ENCODE measurements around the gene RAPGEF6.

The RAPGEF6 gene

GRCh38 chr5:131637694-131638093 lies 2.7 kb upstream of the RAPGEF6 start:
- no peak overlapping the region for H3K9ac ChIP-seq (ENCODE audit: insufficient read length)
- no peak for DNase-seq (ENCODE audit: low read depth, low spot score)
- TF ChIP-seq EZH2 (IDR thresholded peaks at IDR 0.05) (no peak), POLR2AphosphoS5 (IDR thresholded peaks at IDR 0.05; ENCODE audit: borderline replicate concordance, low read depth, low read length) (no peak), FOXP2 (optimal IDR thresholded peaks at IDR 0.05; ENCODE audit: control extremely low read depth, extremely low read length, insufficient read depth) (no peak)
- H3K36me3 ChIP-seq (ENCODE audit: insufficient read depth, low read length), result no peaks in the 10 kb centered on the region
- no peak overlapping the region for H3K4me3 ChIP-seq
- H3K27ac ChIP-seq, result no peak overlapping the region; the same call in 1 of the 2 replicates
- H3K9me3 ChIP-seq (ENCODE audit: low read depth, low read length), result no peaks in the 10 kb centered on the region

DNA sequence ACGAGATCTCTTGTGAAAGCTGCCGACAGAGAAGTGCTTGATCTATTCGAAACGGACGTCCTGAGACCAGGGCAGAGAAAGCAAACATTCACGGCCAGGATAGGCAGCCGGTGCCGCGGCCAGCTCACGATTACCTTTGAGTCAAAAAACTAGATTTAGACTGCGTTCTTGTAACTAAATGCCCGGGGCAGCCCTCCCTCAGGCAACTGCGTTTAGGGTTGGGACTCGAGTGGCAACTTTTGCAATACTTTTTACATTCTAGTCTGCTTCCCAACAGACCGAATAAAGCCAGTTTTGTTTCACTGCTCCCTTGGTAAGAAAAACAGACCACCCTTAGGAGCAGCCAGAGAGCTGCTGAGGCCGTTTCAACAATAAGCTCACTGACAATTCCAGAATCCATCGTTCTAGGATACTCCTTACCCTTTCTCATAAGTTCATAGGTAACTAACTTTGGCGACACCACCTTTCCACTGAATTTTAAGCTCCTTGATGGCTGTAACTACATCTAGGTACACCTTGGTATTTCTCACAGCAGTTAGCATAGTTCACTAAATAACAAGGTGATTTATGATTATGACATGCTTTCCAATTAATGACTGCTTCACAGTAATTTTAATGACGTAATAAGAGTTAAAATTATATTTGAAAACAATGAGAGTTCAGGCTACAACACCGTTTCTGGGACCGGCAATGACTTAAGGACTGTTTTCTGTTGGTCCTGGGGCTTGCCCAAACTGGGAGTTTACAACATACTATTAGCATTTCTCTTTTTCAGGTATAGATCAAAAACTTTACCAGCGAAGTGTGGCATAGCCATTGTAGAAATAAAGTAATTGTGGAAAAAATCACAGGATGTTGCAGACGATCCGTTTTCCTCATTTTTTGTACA lies 899 bp upstream of the RAPGEF6 start:
- Histone ChIP-seq H3K36me3 (ENCODE audit: insufficient read depth, low read length) (no peaks in the 10 kb centered on the region), H3K27ac (peak overlapping the region; percentile 98), H3K9me3 (ENCODE audit: low read depth, low read length) (no peaks in the 10 kb centered on the region), H3K4me3 (peak overlapping the region; percentile 92), H3K9ac (ENCODE audit: insufficient read length) (peak overlapping the region; percentile 97)
- DNase-seq (ENCODE audit: low read depth, low spot score), result no peak
- no peak for TF ChIP-seq EZH2 (IDR thresholded peaks at IDR 0.05)
- TF ChIP-seq POLR2AphosphoS5 (IDR thresholded peaks at IDR 0.05; ENCODE audit: borderline replicate concordance, low read depth, low read length), result no peak
- no peak for TF ChIP-seq FOXP2 (optimal IDR thresholded peaks at IDR 0.05; ENCODE audit: control extremely low read depth, extremely low read length, insufficient read depth)

DNA sequence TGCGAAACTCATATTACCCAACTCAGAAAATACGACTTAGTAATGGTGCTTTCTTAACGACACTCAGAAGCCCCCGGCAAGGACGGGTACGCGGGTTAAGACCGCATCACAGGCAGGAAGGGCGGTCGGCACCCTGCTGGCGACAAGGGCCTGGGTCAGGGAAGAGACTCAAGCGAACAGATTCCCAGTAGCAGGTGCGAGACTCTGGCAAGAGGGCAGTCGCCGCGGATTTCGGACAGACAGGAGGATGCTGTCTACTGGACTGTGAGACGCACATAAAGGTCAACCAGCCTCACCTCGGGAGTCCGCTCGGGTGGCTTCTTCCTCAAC lies 398 bp downstream of the RAPGEF6 start:
- TF ChIP-seq FOXP2 (optimal IDR thresholded peaks at IDR 0.05; ENCODE audit: control extremely low read depth, extremely low read length, insufficient read depth), result no peak
- TF ChIP-seq EZH2 (IDR thresholded peaks at IDR 0.05), result no peak
- no peak for TF ChIP-seq POLR2AphosphoS5 (IDR thresholded peaks at IDR 0.05; ENCODE audit: borderline replicate concordance, low read depth, low read length)
- H3K9ac ChIP-seq (ENCODE audit: insufficient read length), result peak overlapping the region; percentile 94
- no peak for DNase-seq (ENCODE audit: low read depth, low spot score)
- no peaks in the 10 kb centered on the region for H3K9me3 ChIP-seq (ENCODE audit: low read depth, low read length)
- peak overlapping the region; percentile 92 for H3K4me3 ChIP-seq
- no peaks in the 10 kb centered on the region for H3K36me3 ChIP-seq (ENCODE audit: insufficient read depth, low read length)
- peak overlapping the region; percentile 83 for H3K27ac ChIP-seq

GRCh38 chr5:131634238-131634637 lies 791 bp downstream of the RAPGEF6 start:
- no peak for DNase-seq (ENCODE audit: low read depth, low spot score)
- no peaks in the 10 kb centered on the region for H3K36me3 ChIP-seq (ENCODE audit: insufficient read depth, low read length)
- TF ChIP-seq POLR2AphosphoS5 (IDR thresholded peaks at IDR 0.05; ENCODE audit: borderline replicate concordance, low read depth, low read length) (no peak), EZH2 (IDR thresholded peaks at IDR 0.05) (no peak), FOXP2 (optimal IDR thresholded peaks at IDR 0.05; ENCODE audit: control extremely low read depth, extremely low read length, insufficient read depth) (no peak)
- peak overlapping the region; percentile 94 for H3K9ac ChIP-seq (ENCODE audit: insufficient read length)
- peak overlapping the region; percentile 92 for H3K4me3 ChIP-seq
- H3K9me3 ChIP-seq (ENCODE audit: low read depth, low read length), result no peaks in the 10 kb centered on the region
- H3K27ac ChIP-seq, result peak overlapping the region; percentile 83; the same call in 1 of the 2 replicates

DNA sequence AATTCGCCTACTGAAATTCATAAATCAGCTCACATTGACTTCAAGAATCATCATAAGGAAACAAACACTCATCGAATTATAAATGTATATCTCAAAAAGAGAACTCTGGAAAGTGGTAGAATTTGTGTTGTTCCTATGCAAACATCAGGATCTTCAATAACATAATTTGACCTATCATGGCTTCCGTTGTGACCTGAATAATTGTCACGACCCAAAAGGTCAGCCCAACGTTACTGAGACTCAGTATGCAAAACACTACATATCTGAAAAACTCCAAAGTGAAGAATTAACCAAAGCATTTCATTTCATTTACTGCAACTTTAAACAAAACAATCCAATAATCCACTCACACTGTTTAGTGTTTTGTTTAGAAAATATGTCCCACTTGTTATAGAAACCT lies 1.2 kb downstream of the RAPGEF6 start:
- no peak for TF ChIP-seq POLR2AphosphoS5 (IDR thresholded peaks at IDR 0.05; ENCODE audit: borderline replicate concordance, low read depth, low read length)
- TF ChIP-seq FOXP2 (optimal IDR thresholded peaks at IDR 0.05; ENCODE audit: control extremely low read depth, extremely low read length, insufficient read depth), result no peak
- no peak for TF ChIP-seq EZH2 (IDR thresholded peaks at IDR 0.05)
- Histone ChIP-seq H3K36me3 (ENCODE audit: insufficient read depth, low read length) (no peaks in the 10 kb centered on the region), H3K9me3 (ENCODE audit: low read depth, low read length) (no peaks in the 10 kb centered on the region), H3K9ac (ENCODE audit: insufficient read length) (peak overlapping the region; percentile 94), H3K27ac (no peak overlapping the region), H3K4me3 (peak overlapping the region; percentile 92)
- no peak for DNase-seq (ENCODE audit: low read depth, low spot score)

DNA sequence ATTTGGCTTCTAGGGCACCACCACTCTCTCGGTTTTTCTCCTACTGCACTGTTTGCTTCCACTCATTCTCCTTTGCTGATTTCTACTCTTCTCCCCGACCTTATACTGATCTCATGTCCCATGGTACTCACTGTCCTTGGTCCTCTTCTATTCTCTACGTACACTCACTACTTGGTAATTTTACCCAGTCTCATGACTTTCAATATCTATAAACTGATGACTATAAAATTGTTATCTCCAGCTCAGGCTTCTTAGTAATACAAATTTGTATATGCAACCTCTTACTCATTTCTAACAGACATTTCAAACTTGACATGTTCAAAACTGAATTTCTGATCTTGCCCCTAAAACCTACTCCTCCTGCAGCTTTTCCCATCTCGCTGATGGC lies 4.1 kb downstream of the RAPGEF6 start:
- H3K4me3 ChIP-seq, result no peak overlapping the region
- no peak overlapping the region for H3K27ac ChIP-seq

DNA sequence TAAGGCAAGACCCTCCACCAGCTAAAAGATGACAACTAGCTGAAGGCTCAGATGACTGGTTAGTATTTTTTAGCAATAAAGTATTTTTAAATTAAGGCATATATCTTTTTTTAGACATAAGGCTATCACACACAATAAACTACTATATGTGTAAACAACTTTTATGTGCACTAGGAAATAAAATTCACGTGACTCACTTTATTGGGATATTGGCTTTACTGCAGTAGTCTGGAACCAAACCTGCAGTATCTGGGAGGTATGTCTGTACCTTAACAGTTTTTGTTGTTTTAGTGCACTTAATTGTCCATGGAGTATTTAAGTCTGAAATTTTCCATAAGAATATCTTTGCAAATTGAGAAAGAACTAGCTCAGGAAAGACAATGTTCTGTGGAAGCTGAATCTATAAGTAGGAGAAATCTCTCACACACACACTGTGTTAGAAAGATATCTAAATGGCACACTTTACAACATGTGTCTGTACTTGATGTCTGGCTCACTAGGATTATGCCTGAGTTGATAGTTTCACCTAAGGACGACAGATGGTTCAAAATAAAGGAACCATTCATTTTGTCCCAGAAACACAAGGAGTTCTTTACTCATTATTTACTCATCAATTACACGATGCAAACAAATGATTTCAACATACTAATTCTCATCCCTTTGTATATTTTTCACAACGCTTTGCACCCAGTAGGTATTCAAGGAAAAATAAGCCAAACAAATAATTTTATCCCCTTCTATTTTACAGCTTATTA lies 4.6 kb downstream of the RAPGEF6 start:
- Histone ChIP-seq H3K27ac (no peak overlapping the region), H3K36me3 (ENCODE audit: insufficient read depth, low read length) (no peaks in the 10 kb centered on the region), H3K9ac (ENCODE audit: insufficient read length) (no peak overlapping the region), H3K4me3 (no peak overlapping the region), H3K9me3 (ENCODE audit: low read depth, low read length) (no peaks in the 10 kb centered on the region)
- no peak for DNase-seq (ENCODE audit: low read depth, low spot score)
- no peak for TF ChIP-seq FOXP2 (optimal IDR thresholded peaks at IDR 0.05; ENCODE audit: control extremely low read depth, extremely low read length, insufficient read depth)
- TF ChIP-seq POLR2AphosphoS5 (IDR thresholded peaks at IDR 0.05; ENCODE audit: borderline replicate concordance, low read depth, low read length), result no peak
- TF ChIP-seq EZH2 (IDR thresholded peaks at IDR 0.05), result no peak

More for the DNA sequence above, 4.1 kb downstream of the RAPGEF6 start:
- Histone ChIP-seq H3K9ac (ENCODE audit: insufficient read length) (no peak overlapping the region), H3K36me3 (ENCODE audit: insufficient read depth, low read length) (no peaks in the 10 kb centered on the region), H3K9me3 (ENCODE audit: low read depth, low read length) (no peaks in the 10 kb centered on the region)
- TF ChIP-seq EZH2 (IDR thresholded peaks at IDR 0.05), result no peak
- TF ChIP-seq FOXP2 (optimal IDR thresholded peaks at IDR 0.05; ENCODE audit: control extremely low read depth, extremely low read length, insufficient read depth), result no peak
- TF ChIP-seq POLR2AphosphoS5 (IDR thresholded peaks at IDR 0.05; ENCODE audit: borderline replicate concordance, low read depth, low read length), result no peak
- DNase-seq (ENCODE audit: low read depth, low spot score), result no peak

- Histone ChIP-seq H3K9me3 (ENCODE audit: low read depth, low read length) (no peaks in the 10 kb centered on the region), H3K4me3 (no peak overlapping the region), H3K36me3 (ENCODE audit: insufficient read depth, low read length) (peaks cover 4% of the 10 kb centered on the region; the same call in 1 of the 2 replicates), H3K27ac (no peak overlapping the region), H3K9ac (ENCODE audit: insufficient read length) (no peak overlapping the region)
- TF ChIP-seq FOXP2 (optimal IDR thresholded peaks at IDR 0.05; ENCODE audit: control extremely low read depth, extremely low read length, insufficient read depth) (no peak), POLR2AphosphoS5 (IDR thresholded peaks at IDR 0.05; ENCODE audit: borderline replicate concordance, low read depth, low read length) (no peak), EZH2 (IDR thresholded peaks at IDR 0.05) (no peak)
- no peak for DNase-seq (ENCODE audit: low read depth, low spot score)
Measured at GRCh38 chr5:131628990-131629389, 6.0 kb downstream of the RAPGEF6 start.

Data from SK-N-MC (cell line).